Measurements from ENCODE around the gene JAZF1.

GRCh38 chr7:28032738-28033380, 147.7 kb downstream of the JAZF1 start:
- TF ChIP-seq CTCF (IDR thresholded peaks at IDR 0.05) (no peak), POLR2A (IDR thresholded peaks at IDR 0.05) (no peak)
